Osteoblast (primary cell): ENCODE data around the gene CKM. TPM values are rescaled to one million over a fixed set of nuclear protein-coding genes. Genes with fewer than 3 reads are reported as not detected.
A peak's percentile ranks its signal among the peaks of the same experiment; 100 is the strongest.

Experiments
- DNase-seq: peaks from one replicate; pipeline ENCODE4 v3.0.0; 2011; ENCODE audit warnings: low spot score, mixed read lengths; ENCODE audit not compliant: insufficient read length; ENCODE audit errors: missing footprints
- H2AFZ ChIP-seq: 2 replicates; pipeline ENCODE4 v1.6.0; 2011; ENCODE audit warnings: mild to moderate bottlenecking, low read length
- H3K27ac ChIP-seq: 2 replicates; pipeline ENCODE4 v1.5.1; 2011; ENCODE audit warnings: mild to moderate bottlenecking, low read depth, low read length, moderate library complexity
- H3K27me3 ChIP-seq: 2 replicates; pipeline ENCODE4 v1.6.0; 2012; ENCODE audit warnings: mild to moderate bottlenecking, control low read depth, inconsistent platforms, low read length, moderate library complexity; ENCODE audit not compliant: insufficient read depth
- H3K36me3 ChIP-seq: 2 replicates; pipeline ENCODE4 v1.5.1; 2011; ENCODE audit warnings: mild to moderate bottlenecking, low read length, control low read depth, moderate library complexity; ENCODE audit not compliant: insufficient read depth
- H3K4me1 ChIP-seq: 2 replicates; pipeline ENCODE4 v1.5.1; 2011; ENCODE audit warnings: mild to moderate bottlenecking, low read length, control low read depth, moderate library complexity; ENCODE audit not compliant: insufficient read depth
- H3K4me2 ChIP-seq: 2 replicates; pipeline ENCODE4 v1.6.0; 2011; ENCODE audit warnings: mild to moderate bottlenecking, low read length; ENCODE audit not compliant: insufficient read depth
- H3K4me3 ChIP-seq: fragments of 200-600 bp; sonication (generic); 3 replicates; pipeline ENCODE4 v1.5.1; 2012; ENCODE audit warnings: mild to moderate bottlenecking, low read length, inconsistent platforms; ENCODE audit not compliant: insufficient read depth
- H3K79me2 ChIP-seq: 2 replicates; pipeline ENCODE4 v1.6.0; 2012; ENCODE audit warnings: mild to moderate bottlenecking, low read length, control low read depth, inconsistent platforms; ENCODE audit not compliant: insufficient read depth
- H3K9me3 ChIP-seq: 2 replicates; pipeline ENCODE4 v1.5.1; 2011; ENCODE audit warnings: low read depth, low read length, control low read depth
- H4K20me1 ChIP-seq: 2 replicates; pipeline ENCODE4 v1.6.0; 2012; ENCODE audit warnings: mild to moderate bottlenecking, low read length, control low read depth; ENCODE audit not compliant: insufficient read depth
- total RNA-seq: library from RNA; depleted of rRNA; stranded (reverse); fragments of >200 nt; gene quantifications from 2 replicates; pipeline ENCODE4 v1.2.3, GENCODE V29; 2012
- TF ChIP-seq, protein P1 (sequence below): IDR thresholded peaks from 2 replicates; pipeline ENCODE4 v1.5.1; 2011; ENCODE audit warnings: mild to moderate bottlenecking, low read depth, low read length, moderate library complexity; ENCODE audit errors: extremely low read depth

The CKM gene
- total RNA-seq, 1 donor = 0.36 TPM

DNA sequence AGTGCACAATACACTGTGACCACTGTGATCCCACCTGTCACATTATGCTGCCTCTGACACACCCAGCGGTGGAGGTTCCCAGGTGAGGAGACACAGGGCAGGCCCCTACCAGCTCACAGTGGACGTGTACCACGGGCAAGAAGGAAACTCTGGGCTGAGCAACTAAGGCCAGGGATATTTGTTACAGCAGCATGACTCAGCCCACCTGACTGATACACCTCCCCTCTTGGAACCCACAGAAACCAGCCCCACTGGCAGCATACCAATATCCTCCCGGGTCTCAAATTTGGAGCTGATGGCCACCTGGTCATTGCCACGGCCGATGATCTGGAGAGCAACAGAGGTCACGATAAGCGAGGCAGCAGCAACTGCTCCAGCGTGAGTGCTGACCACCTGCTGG is 32.7 kb upstream of the CKM start:
- Histone ChIP-seq H3K4me1 (no peaks in the 10 kb centered on the region), H3K27ac (no peak overlapping the region), H3K9me3 (no peaks in the 10 kb centered on the region), H3K36me3 (peaks cover 82% of the 10 kb centered on the region), H3K79me2 (no peaks in the 10 kb centered on the region), H2AFZ (no peak overlapping the region), H3K4me2 (no peak overlapping the region), H3K4me3 (no peak overlapping the region), H3K27me3 (no peaks in the 10 kb centered on the region), H4K20me1 (peaks cover 20% of the 10 kb centered on the region)
- DNase-seq = peak; percentile 83
- TF ChIP-seq, protein P1, sequence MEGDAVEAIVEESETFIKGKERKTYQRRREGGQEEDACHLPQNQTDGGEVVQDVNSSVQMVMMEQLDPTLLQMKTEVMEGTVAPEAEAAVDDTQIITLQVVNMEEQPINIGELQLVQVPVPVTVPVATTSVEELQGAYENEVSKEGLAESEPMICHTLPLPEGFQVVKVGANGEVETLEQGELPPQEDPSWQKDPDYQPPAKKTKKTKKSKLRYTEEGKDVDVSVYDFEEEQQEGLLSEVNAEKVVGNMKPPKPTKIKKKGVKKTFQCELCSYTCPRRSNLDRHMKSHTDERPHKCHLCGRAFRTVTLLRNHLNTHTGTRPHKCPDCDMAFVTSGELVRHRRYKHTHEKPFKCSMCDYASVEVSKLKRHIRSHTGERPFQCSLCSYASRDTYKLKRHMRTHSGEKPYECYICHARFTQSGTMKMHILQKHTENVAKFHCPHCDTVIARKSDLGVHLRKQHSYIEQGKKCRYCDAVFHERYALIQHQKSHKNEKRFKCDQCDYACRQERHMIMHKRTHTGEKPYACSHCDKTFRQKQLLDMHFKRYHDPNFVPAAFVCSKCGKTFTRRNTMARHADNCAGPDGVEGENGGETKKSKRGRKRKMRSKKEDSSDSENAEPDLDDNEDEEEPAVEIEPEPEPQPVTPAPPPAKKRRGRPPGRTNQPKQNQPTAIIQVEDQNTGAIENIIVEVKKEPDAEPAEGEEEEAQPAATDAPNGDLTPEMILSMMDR = no peak

DNA sequence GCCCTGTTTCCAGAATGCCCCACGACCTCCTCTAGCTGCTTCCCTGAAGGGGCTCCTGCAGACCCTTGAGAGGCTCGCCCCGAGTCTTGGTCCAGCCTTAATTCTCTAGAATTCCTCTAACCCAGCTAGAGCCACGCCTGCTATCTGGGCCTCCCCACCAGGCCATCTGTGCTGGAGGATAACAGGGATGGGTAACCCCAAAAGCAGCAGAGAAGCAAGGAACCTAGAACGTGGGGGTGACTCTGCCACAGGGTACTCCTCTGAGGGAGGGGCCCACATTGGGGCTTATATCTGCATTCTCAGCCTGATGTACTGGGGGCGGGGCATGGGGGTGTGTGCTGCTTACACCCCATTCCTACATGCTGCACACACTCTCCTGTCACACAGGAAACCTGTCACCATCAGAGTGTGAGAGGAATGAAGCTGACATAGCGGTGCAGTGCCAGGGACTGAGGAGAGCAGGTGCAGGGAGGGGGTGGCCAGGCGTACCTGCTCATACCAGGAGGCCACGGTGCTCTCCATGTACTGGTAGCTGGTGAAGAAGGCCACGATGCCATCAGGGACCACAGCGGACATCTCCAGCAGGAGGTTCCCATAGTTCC is 31.7 kb upstream of the CKM start:
- Histone ChIP-seq H3K4me3 (no peak overlapping the region), H3K36me3 (peaks cover 78% of the 10 kb centered on the region), H3K4me2 (no peak overlapping the region), H3K4me1 (no peaks in the 10 kb centered on the region), H3K9me3 (no peaks in the 10 kb centered on the region), H4K20me1 (peaks cover 22% of the 10 kb centered on the region), H3K27me3 (no peaks in the 10 kb centered on the region), H2AFZ (no peak overlapping the region), H3K79me2 (no peaks in the 10 kb centered on the region), H3K27ac (no peak overlapping the region)
- DNase-seq = peak; percentile 65
- TF ChIP-seq, protein P1 = no peak

DNA sequence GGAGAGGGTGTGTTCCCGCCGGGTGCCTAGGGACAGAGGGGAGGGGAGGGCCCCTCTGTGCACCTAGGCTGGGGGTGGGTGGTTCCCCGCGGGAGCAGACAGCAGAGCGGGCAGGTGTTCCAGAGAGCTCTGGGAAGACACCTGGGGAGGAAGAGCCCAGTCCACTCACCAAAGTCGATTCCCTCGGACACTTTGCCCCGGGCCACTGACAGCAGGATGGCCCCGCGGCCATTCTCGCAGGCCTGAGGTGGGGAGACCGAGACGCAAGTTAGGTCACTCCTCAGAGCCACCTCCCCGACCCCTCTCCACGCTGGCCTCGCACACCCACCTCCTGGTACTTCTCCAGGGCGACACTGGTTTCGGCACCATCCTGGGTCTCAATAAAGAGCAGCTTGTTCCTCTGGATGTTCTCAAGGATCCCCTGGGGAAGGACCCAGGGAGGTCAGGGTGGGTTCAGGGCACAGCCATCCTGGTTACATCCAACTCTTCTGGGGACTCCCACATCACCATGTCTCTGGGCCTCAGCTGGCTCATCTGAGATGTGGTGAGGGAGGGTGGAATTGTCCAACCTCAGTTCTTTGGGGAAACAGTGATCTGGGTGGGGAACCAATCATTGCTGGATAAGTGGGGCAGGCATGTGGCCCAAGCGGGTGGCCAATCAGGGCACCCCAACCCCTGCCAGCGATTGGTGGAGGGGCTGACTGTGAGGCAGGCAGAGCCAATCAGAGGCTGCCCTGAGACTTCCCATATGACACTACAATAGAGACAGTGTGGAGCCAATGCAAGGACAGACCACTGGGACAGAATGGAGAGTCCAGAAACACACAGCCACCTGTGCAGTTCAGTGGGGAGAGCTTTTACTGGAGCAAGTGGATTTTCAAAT is 30.5 kb upstream of the CKM start:
- Histone ChIP-seq H3K4me3 (no peak overlapping the region), H3K4me2 (no peak overlapping the region), H3K27ac (no peak overlapping the region), H3K27me3 (no peaks in the 10 kb centered on the region), H2AFZ (no peak overlapping the region), H3K36me3 (peaks cover 66% of the 10 kb centered on the region), H4K20me1 (peaks cover 26% of the 10 kb centered on the region), H3K9me3 (no peaks in the 10 kb centered on the region), H3K4me1 (no peaks in the 10 kb centered on the region), H3K79me2 (no peaks in the 10 kb centered on the region)
- peak; percentile 72 for DNase-seq
- TF ChIP-seq, protein P1 = no peak

DNA sequence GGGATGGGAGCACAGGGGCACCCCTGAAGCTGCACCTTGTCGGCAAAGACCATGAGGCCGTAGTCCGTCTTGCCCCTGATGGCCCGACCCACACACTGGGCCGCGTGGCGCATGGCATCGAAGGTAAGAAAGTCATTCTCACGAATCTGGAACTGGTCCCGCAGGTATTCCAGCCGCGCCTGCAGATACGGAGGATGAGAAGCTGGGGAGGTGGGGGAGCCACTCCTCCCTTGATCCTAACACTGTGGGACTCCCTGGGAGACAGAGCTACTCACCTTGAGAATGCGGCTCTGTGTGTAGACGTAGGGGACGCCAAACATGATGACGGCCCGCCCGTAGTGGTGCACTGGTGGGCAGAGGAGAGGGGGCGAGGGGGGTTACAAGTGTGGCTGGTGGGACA is 29.8 kb upstream of the CKM start:
- Histone ChIP-seq H3K4me1 (no peaks in the 10 kb centered on the region), H3K9me3 (no peaks in the 10 kb centered on the region), H3K79me2 (no peaks in the 10 kb centered on the region), H3K4me3 (no peak overlapping the region), H2AFZ (no peak overlapping the region), H3K27me3 (no peaks in the 10 kb centered on the region), H3K36me3 (peaks cover 61% of the 10 kb centered on the region), H3K4me2 (no peak overlapping the region), H3K27ac (no peak overlapping the region), H4K20me1 (peaks cover 26% of the 10 kb centered on the region)
- DNase-seq = peak; percentile 82
- TF ChIP-seq, protein P1 = no peak
